Effector memory CD4-positive, alpha-beta T cell (primary cell): ENCODE data around the gene TPBGL.

Experiments used
- DNase-seq, 3 donors: peaks; one replicate each; pipeline ENCODE4 v3.0.0-alpha.2; 2020
- H3K27ac ChIP-seq: 2 replicates; pipeline ENCODE4 v1.7.0; 2013; ENCODE audit warnings: mild to moderate bottlenecking, low read length, moderate library complexity; ENCODE audit not compliant: insufficient read depth, poor library complexity, severe bottlenecking
- H3K27me3 ChIP-seq: replicated peaks from 2 replicates; pipeline ENCODE4 v1.7.0; 2013; ENCODE audit warnings: mild to moderate bottlenecking, low read length; ENCODE audit not compliant: insufficient read depth, control insufficient read depth, poor library complexity, severe bottlenecking
- H3K36me3 ChIP-seq: 2 replicates; pipeline ENCODE4 v1.7.0; 2013; ENCODE audit warnings: mild to moderate bottlenecking, low read length, moderate library complexity; ENCODE audit not compliant: control insufficient read depth, insufficient read depth
- H3K4me1 ChIP-seq: 2 replicates; pipeline ENCODE4 v1.7.0; 2013; ENCODE audit warnings: low read length, mild to moderate bottlenecking; ENCODE audit not compliant: control insufficient read depth, insufficient read depth, poor library complexity, severe bottlenecking
- H3K4me3 ChIP-seq: 2 replicates; pipeline ENCODE4 v1.7.0; 2013; ENCODE audit warnings: low read length, low read depth, mild to moderate bottlenecking; ENCODE audit not compliant: insufficient read depth, poor library complexity, severe bottlenecking
- H3K9me3 ChIP-seq: 2 replicates; pipeline ENCODE4 v1.7.0; 2013; ENCODE audit warnings: mild to moderate bottlenecking, low read length, moderate library complexity; ENCODE audit not compliant: control insufficient read depth

TPBGL gene

GRCh38 chr11:75236062-75236461, 4.5 kb upstream of the TPBGL start:
- Histone ChIP-seq H3K27me3 (peaks cover 10% of the 10 kb centered on the region), H3K9me3 (no peaks in the 10 kb centered on the region), H3K27ac (no peak overlapping the region), H3K36me3 (no peaks in the 10 kb centered on the region), H3K4me3 (no peak overlapping the region), H3K4me1 (peaks cover 7% of the 10 kb centered on the region)
- DNase-seq: no peak

- Histone ChIP-seq H3K4me3 (no peak overlapping the region), H3K9me3 (no peaks in the 10 kb centered on the region), H3K4me1 (peaks cover 7% of the 10 kb centered on the region), H3K27me3 (peaks cover 10% of the 10 kb centered on the region), H3K36me3 (no peaks in the 10 kb centered on the region), H3K27ac (no peak overlapping the region)
- DNase-seq: no peak
These were observed 3.5 kb upstream of the TPBGL start for GRCh38 chr11:75237050-75237449.

- Histone ChIP-seq H3K36me3 (no peaks in the 10 kb centered on the region), H3K4me3 (no peak overlapping the region)
- DNase-seq: no peak
These were observed 1.8 kb upstream of the TPBGL start for GRCh38 chr11:75238595-75239440.

GRCh38 chr11:75239531-75240290, 863 bp upstream of the TPBGL start:
- Histone ChIP-seq H3K36me3 (no peaks in the 10 kb centered on the region), H3K4me3 (peak overlapping the region; percentile 56), H3K4me1 (peaks cover 7% of the 10 kb centered on the region), H3K9me3 (no peaks in the 10 kb centered on the region), H3K27ac (no peak overlapping the region), H3K27me3 (peaks cover 16% of the 10 kb centered on the region)
- no peak for DNase-seq

More at GRCh38 chr11:75238595-75239440, 1.8 kb upstream of the TPBGL start:
- Histone ChIP-seq H3K9me3 (no peaks in the 10 kb centered on the region), H3K4me1 (peaks cover 7% of the 10 kb centered on the region), H3K27ac (no peak overlapping the region), H3K27me3 (peaks cover 16% of the 10 kb centered on the region)

GRCh38 chr11:75241036-75241905, 697 bp downstream of the TPBGL start:
- no peak overlapping the region for H3K27ac ChIP-seq
- peak; percentile 66 to 76 (median 68) for DNase-seq
- peak overlapping the region; percentile 56 for H3K4me3 ChIP-seq
- H3K36me3 ChIP-seq: no peaks in the 10 kb centered on the region
- peaks cover 16% of the 10 kb centered on the region for H3K27me3 ChIP-seq
- no peaks in the 10 kb centered on the region for H3K9me3 ChIP-seq
- peaks cover 7% of the 10 kb centered on the region for H3K4me1 ChIP-seq

- Histone ChIP-seq H3K4me1 (peaks cover 7% of the 10 kb centered on the region), H3K9me3 (no peaks in the 10 kb centered on the region), H3K27ac (no peak overlapping the region), H3K36me3 (no peaks in the 10 kb centered on the region), H3K27me3 (peaks cover 16% of the 10 kb centered on the region), H3K4me3 (peak overlapping the region; percentile 48)
- no peak for DNase-seq
These were observed 1.5 kb downstream of the TPBGL start for GRCh38 chr11:75241906-75242644.

GRCh38 chr11:75242722-75243600, 2.4 kb downstream of the TPBGL start:
- peaks cover 7% of the 10 kb centered on the region for H3K4me1 ChIP-seq
- H3K36me3 ChIP-seq: no peaks in the 10 kb centered on the region
- no peak overlapping the region for H3K27ac ChIP-seq
- H3K9me3 ChIP-seq: no peaks in the 10 kb centered on the region
- no peak for DNase-seq
- no peak overlapping the region for H3K4me3 ChIP-seq
- peaks cover 16% of the 10 kb centered on the region for H3K27me3 ChIP-seq

GRCh38 chr11:75244052-75244814, 3.7 kb downstream of the TPBGL start:
- Histone ChIP-seq H3K27ac (no peak overlapping the region), H3K9me3 (no peaks in the 10 kb centered on the region), H3K27me3 (peaks cover 16% of the 10 kb centered on the region), H3K4me1 (peaks cover 7% of the 10 kb centered on the region), H3K36me3 (no peaks in the 10 kb centered on the region), H3K4me3 (no peak overlapping the region)
- no peak for DNase-seq
